ENCODE data around the gene SPEN.

DNA sequence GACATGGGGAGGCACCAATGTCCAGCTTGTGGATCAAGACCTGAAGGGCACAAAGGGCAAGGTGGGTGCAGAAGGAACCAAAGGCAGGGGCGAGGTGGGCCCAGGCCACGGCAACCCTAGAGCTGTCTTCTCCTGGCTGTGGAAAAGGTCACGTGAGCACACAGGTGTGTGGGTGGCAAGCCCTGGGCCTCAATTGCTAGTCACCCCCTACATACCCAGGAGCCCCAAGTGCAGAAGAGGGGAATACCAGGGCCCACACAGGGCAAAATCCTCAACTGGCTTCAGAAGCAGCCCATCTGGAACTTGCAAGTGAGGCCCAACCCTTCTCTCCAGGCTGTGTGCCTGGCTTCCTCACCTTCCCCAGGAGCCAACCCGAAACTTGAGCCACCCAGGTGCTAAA is 102.8 kb downstream of the SPEN start:
- TF ChIP-seq SIN3A (IDR thresholded peaks at IDR 0.05; ENCODE audit: low read depth, low read length): no peak
- TF ChIP-seq, protein P1, sequence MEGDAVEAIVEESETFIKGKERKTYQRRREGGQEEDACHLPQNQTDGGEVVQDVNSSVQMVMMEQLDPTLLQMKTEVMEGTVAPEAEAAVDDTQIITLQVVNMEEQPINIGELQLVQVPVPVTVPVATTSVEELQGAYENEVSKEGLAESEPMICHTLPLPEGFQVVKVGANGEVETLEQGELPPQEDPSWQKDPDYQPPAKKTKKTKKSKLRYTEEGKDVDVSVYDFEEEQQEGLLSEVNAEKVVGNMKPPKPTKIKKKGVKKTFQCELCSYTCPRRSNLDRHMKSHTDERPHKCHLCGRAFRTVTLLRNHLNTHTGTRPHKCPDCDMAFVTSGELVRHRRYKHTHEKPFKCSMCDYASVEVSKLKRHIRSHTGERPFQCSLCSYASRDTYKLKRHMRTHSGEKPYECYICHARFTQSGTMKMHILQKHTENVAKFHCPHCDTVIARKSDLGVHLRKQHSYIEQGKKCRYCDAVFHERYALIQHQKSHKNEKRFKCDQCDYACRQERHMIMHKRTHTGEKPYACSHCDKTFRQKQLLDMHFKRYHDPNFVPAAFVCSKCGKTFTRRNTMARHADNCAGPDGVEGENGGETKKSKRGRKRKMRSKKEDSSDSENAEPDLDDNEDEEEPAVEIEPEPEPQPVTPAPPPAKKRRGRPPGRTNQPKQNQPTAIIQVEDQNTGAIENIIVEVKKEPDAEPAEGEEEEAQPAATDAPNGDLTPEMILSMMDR (IDR thresholded peaks at IDR 0.05 in 2 of 3, conservative IDR thresholded peaks at IDR 0.05 in 1 of 3; ENCODE audit: control insufficient read depth in 2 of 3, extremely low read depth in 1 of 3, insufficient read depth in 1 of 3, low read depth in 3 of 3, low read length in 3 of 3): no peak
- no peak for TF ChIP-seq SMAD1 (IDR thresholded peaks at IDR 0.05; ENCODE audit: low read depth, partially characterized antibody)
- TF ChIP-seq NRF1 (conservative IDR thresholded peaks at IDR 0.05; ENCODE audit: low read depth, low read length): no peak
- TF ChIP-seq SMC3 (IDR thresholded peaks at IDR 0.05; ENCODE audit: borderline replicate concordance, low read length): no peak
- TF ChIP-seq SP1 (IDR thresholded peaks at IDR 0.05; ENCODE audit: low read depth, low read length): no peak
- TF ChIP-seq, protein P2, sequence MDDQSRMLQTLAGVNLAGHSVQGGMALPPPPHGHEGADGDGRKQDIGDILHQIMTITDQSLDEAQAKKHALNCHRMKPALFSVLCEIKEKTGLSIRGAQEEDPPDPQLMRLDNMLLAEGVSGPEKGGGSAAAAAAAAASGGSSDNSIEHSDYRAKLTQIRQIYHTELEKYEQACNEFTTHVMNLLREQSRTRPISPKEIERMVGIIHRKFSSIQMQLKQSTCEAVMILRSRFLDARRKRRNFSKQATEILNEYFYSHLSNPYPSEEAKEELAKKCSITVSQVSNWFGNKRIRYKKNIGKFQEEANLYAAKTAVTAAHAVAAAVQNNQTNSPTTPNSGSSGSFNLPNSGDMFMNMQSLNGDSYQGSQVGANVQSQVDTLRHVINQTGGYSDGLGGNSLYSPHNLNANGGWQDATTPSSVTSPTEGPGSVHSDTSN (IDR thresholded peaks at IDR 0.05; ENCODE audit: insufficient replicate concordance, low read depth, low read length): no peak
- TF ChIP-seq TAF1 (IDR thresholded peaks at IDR 0.05; ENCODE audit: borderline replicate concordance, low read depth, low read length): no peak
- TF ChIP-seq KDM1A (IDR thresholded peaks at IDR 0.05; ENCODE audit: borderline replicate concordance): no peak
- TF ChIP-seq BRCA1 (IDR thresholded peaks at IDR 0.05; ENCODE audit: low read depth, low read length): no peak
- no peak for TF ChIP-seq POLR2A (IDR thresholded peaks at IDR 0.05; ENCODE audit: low read depth, low read length)
